Activated CD8-positive, alpha-beta memory T cell treated with anti-CD3 and anti-CD28 coated beads, Interleukin-2, amount 10 ng/mL, durations not matched to agents 7 days and 5 days (primary cell): ENCODE data around the gene FNDC5. TPM values are rescaled to one million over a fixed set of nuclear protein-coding genes. Genes with fewer than 3 reads are reported as not detected.

Experiments
- ATAC-seq: fragments of 150-1000 bp; cut with Tn5 transposase; one replicate; pipeline ENCODE4 v1.10.0; 2021; ENCODE audit warnings: moderate library complexity
- CTCF ChIA-PET: fragments of 350-600 bp; sonication (Branson Sonifier 250); formaldehyde crosslinking; loops from one replicate; lab custom pipeline; 2021; ENCODE audit warnings: antibody characterized with exemption; lab: Charles Lee
- DNase-seq: peaks from one replicate; pipeline ENCODE4 v3.0.0-alpha.2; 2020
- H3K27ac Mint-ChIP-seq: one replicate; pipeline ENCODE4 v1.8.0; 2021; ENCODE audit warnings: mild to moderate bottlenecking, mixed read lengths
- H3K27me3 Mint-ChIP-seq: one replicate; pipeline ENCODE4 v1.8.0; 2021; ENCODE audit warnings: mixed read lengths
- H3K36me3 Mint-ChIP-seq: one replicate; pipeline ENCODE4 v1.8.0; 2021; ENCODE audit warnings: mild to moderate bottlenecking, mixed read lengths
- H3K4me1 Mint-ChIP-seq: one replicate; pipeline ENCODE4 v1.8.0; 2021; ENCODE audit warnings: mixed read lengths
- H3K4me3 Mint-ChIP-seq: one replicate; pipeline ENCODE4 v1.8.0; 2021; ENCODE audit warnings: mild to moderate bottlenecking, moderate library complexity, mixed read lengths
- H3K9me3 Mint-ChIP-seq: one replicate; pipeline ENCODE4 v1.8.0; 2022; ENCODE audit warnings: low read depth, mixed read lengths
- total RNA-seq, 2 experiments: library from RNA; stranded (reverse); gene quantifications; one replicate each; pipeline ENCODE4 v1.2.3, GENCODE V29; 2021

FNDC5 gene
- total RNA-seq, 2 experiments from 2014 or later = not detected

- Mint-ChIP-seq H3K27me3 (peaks cover 57% of the 10 kb centered on the region), H3K9me3 (no peaks in the 10 kb centered on the region), H3K4me3 (no peak overlapping the region), H3K4me1 (peaks cover 8% of the 10 kb centered on the region), H3K36me3 (no peaks in the 10 kb centered on the region), H3K27ac (no peak overlapping the region)
- ATAC-seq = no peak
- DNase-seq = no peak
- CTCF ChIA-PET = interaction anchor here (0.6 kb wide), 1 partner anchor 176 kb away, joined by 3 read pairs; no protein-coding TSS in a partner anchor
Observed at GRCh38 chr1:32902535-32902920, 31.8 kb upstream of the FNDC5 start.

GRCh38 chr1:32901823-32902534 lies 31.3 kb upstream of the FNDC5 start:
- CTCF ChIA-PET = interaction anchor here (0.6 kb wide), 1 partner anchor 176 kb away, joined by 3 read pairs; no protein-coding TSS in a partner anchor
- Mint-ChIP-seq H3K4me1 (peaks cover 8% of the 10 kb centered on the region), H3K4me3 (peak overlapping the region; percentile 39), H3K36me3 (no peaks in the 10 kb centered on the region), H3K9me3 (no peaks in the 10 kb centered on the region), H3K27ac (no peak overlapping the region), H3K27me3 (peaks cover 62% of the 10 kb centered on the region)
- DNase-seq (no peak), ATAC-seq (no peak)

GRCh38 chr1:32900956-32901822 lies 30.5 kb upstream of the FNDC5 start, which contains the start of gene TMEM54:
TSS of gene TMEM54 (minus strand) at chr1:32901389. CDS start at chr1:32901238, 151 bp downstream.
- CTCF ChIA-PET = no interaction called here
- Mint-ChIP-seq H3K27me3 (peaks cover 68% of the 10 kb centered on the region), H3K9me3 (no peaks in the 10 kb centered on the region), H3K4me3 (peak within 1 kb of the TSS; percentile 39), H3K27ac (no peak within 1 kb of the TSS), H3K36me3 (no peaks in the 10 kb centered on the region), H3K4me1 (peaks cover 8% of the 10 kb centered on the region)
- DNase-seq = no peak
- ATAC-seq = peak; percentile 64

- DNase-seq (no peak), ATAC-seq (no peak)
- Mint-ChIP-seq H3K4me1 (peaks cover 8% of the 10 kb centered on the region), H3K27ac (no peak overlapping the region), H3K9me3 (no peaks in the 10 kb centered on the region), H3K36me3 (no peaks in the 10 kb centered on the region), H3K27me3 (peaks cover 70% of the 10 kb centered on the region), H3K4me3 (peak overlapping the region; percentile 12)
- CTCF ChIA-PET = no interaction called here
Observed at GRCh38 chr1:32900371-32900955, 29.8 kb upstream of the FNDC5 start.

- Mint-ChIP-seq H3K4me1 (peaks cover 8% of the 10 kb centered on the region), H3K9me3 (no peaks in the 10 kb centered on the region), H3K4me3 (no peak overlapping the region), H3K27me3 (peaks cover 67% of the 10 kb centered on the region), H3K27ac (no peak overlapping the region), H3K36me3 (no peaks in the 10 kb centered on the region)
- CTCF ChIA-PET = interaction anchor here (0.7 kb wide), 1 partner anchor 38 kb away, joined by 3 read pairs; no protein-coding TSS in a partner anchor
- DNase-seq = no peak
- ATAC-seq = no peak
Observed at GRCh38 chr1:32899586-32900296, 29.0 kb upstream of the FNDC5 start.

- Mint-ChIP-seq H3K27ac (no peak overlapping the region), H3K27me3 (peaks cover 62% of the 10 kb centered on the region), H3K4me1 (peaks cover 8% of the 10 kb centered on the region), H3K9me3 (no peaks in the 10 kb centered on the region), H3K4me3 (no peak overlapping the region), H3K36me3 (no peaks in the 10 kb centered on the region)
- CTCF ChIA-PET = interaction anchor here (0.7 kb wide), 1 partner anchor 38 kb away, joined by 3 read pairs; no protein-coding TSS in a partner anchor
- DNase-seq = no peak
- no peak for ATAC-seq
Observed at GRCh38 chr1:32898958-32899357, 28.2 kb upstream of the FNDC5 start.

GRCh38 chr1:32898056-32898455 lies 27.3 kb upstream of the FNDC5 start:
- CTCF ChIA-PET = interaction anchor here (1.3 to 1.4 kb wide), 2 partner anchors 127 to 186 kb away, joined by 3 to 4 read pairs; no protein-coding TSS in a partner anchor
- no peaks in the 10 kb centered on the region for H3K9me3 Mint-ChIP-seq
- peaks cover 8% of the 10 kb centered on the region for H3K4me1 Mint-ChIP-seq
- ATAC-seq (no peak), DNase-seq (no peak)
- no peak overlapping the region for H3K27ac Mint-ChIP-seq
- H3K36me3 Mint-ChIP-seq = no peaks in the 10 kb centered on the region
- H3K27me3 Mint-ChIP-seq = peaks cover 61% of the 10 kb centered on the region
- no peak overlapping the region for H3K4me3 Mint-ChIP-seq

GRCh38 chr1:32897082-32898049 lies 26.7 kb upstream of the FNDC5 start:
- CTCF ChIA-PET = interaction anchor here (1.1 to 1.4 kb wide), 3 partner anchors 21 to 185 kb away, joined by 3 to 4 read pairs (median 3); no protein-coding TSS in a partner anchor
- Mint-ChIP-seq H3K36me3 (no peaks in the 10 kb centered on the region), H3K27me3 (peaks cover 60% of the 10 kb centered on the region), H3K4me1 (peaks cover 8% of the 10 kb centered on the region), H3K27ac (no peak overlapping the region), H3K9me3 (no peaks in the 10 kb centered on the region), H3K4me3 (no peak overlapping the region)
- ATAC-seq = no peak
- DNase-seq = no peak

GRCh38 chr1:32896451-32896850 lies 25.7 kb upstream of the FNDC5 start:
- no peak overlapping the region for H3K4me3 Mint-ChIP-seq
- H3K4me1 Mint-ChIP-seq = peaks cover 4% of the 10 kb centered on the region
- CTCF ChIA-PET = interaction anchor here (1.1 kb wide), 1 partner anchor 20 kb away, joined by 3 read pairs; no protein-coding TSS in a partner anchor
- DNase-seq = no peak
- ATAC-seq = no peak
- no peaks in the 10 kb centered on the region for H3K36me3 Mint-ChIP-seq
- H3K27ac Mint-ChIP-seq = no peak overlapping the region
- H3K9me3 Mint-ChIP-seq = no peaks in the 10 kb centered on the region
- peaks cover 60% of the 10 kb centered on the region for H3K27me3 Mint-ChIP-seq

- CTCF ChIA-PET = interaction anchor here (1.5 kb wide), 1 partner anchor 13 kb away, joined by 4 read pairs; no protein-coding TSS in a partner anchor
- Mint-ChIP-seq H3K36me3 (no peaks in the 10 kb centered on the region), H3K9me3 (no peaks in the 10 kb centered on the region), H3K27ac (no peak overlapping the region), H3K27me3 (peaks cover 65% of the 10 kb centered on the region), H3K4me1 (peaks cover under 1% of the 10 kb centered on the region), H3K4me3 (no peak overlapping the region)
- DNase-seq (no peak), ATAC-seq (no peak)
Observed at GRCh38 chr1:32895325-32896215, 24.9 kb upstream of the FNDC5 start.

GRCh38 chr1:32894681-32895080 lies 24.0 kb upstream of the FNDC5 start:
- CTCF ChIA-PET = interaction anchor here (1.5 to 3.4 kb wide), 2 partner anchors 12 to 18 kb away, joined by 4 to 14 read pairs; no protein-coding TSS in a partner anchor
- Mint-ChIP-seq H3K27me3 (peaks cover 65% of the 10 kb centered on the region), H3K36me3 (no peaks in the 10 kb centered on the region)

More at GRCh38 chr1:32894681-32895080, 24.0 kb upstream of the FNDC5 start:
- Mint-ChIP-seq H3K9me3 (no peaks in the 10 kb centered on the region), H3K27ac (no peak overlapping the region), H3K4me3 (no peak overlapping the region), H3K4me1 (no peaks in the 10 kb centered on the region)
- ATAC-seq (no peak), DNase-seq (no peak)
